Left ventricle myocardium inferior (tissue), 1 donor: ENCODE measurements around the gene ARHGAP26. TPM values are rescaled to one million over a fixed set of nuclear protein-coding genes. Genes with fewer than 3 reads are reported as not detected.
"Not testable (repeated sequence)": the region's sequence is repeated elsewhere in the genome, so short reads cannot be mapped to it uniquely, and the experiment has no call there.

ENCODE experiments used
- DNase-seq: peaks from one replicate; pipeline ENCODE4 v3.0.0-alpha.2; 2020
- H3K27ac ChIP-seq: fragments of 200-600 bp; replicated peaks from 2 replicates; pipeline ENCODE4 v1.8.0; 2021
- H3K27me3 ChIP-seq: fragments of 200-600 bp; 2 replicates; pipeline ENCODE4 v1.8.0; 2021; ENCODE audit warnings: low read depth
- H3K36me3 ChIP-seq: fragments of 200-600 bp; 2 replicates; pipeline ENCODE4 v1.8.0; 2021
- H3K4me1 ChIP-seq: fragments of 200-600 bp; 2 replicates; pipeline ENCODE4 v1.8.0; 2021
- H3K4me3 ChIP-seq: fragments of 200-600 bp; 2 replicates; pipeline ENCODE4 v1.8.0; 2021; ENCODE audit warnings: mild to moderate bottlenecking, moderate library complexity
- H3K9me3 ChIP-seq: fragments of 200-600 bp; replicated peaks from 2 replicates; pipeline ENCODE4 v1.8.0; 2021
- intact Hi-C: fragments of 100-400 bp; cut with micrococcal nuclease; formaldehyde crosslinking; loops from one replicate; pipeline ENCODE4 v1.11.0; 2022
- total RNA-seq: library from RNA; stranded (reverse); fragmentation: NEBNext Ultra II Directional; extraction: Animal tissue kit (Norgen Biotek cat#: 25700); gene quantifications from one replicate; pipeline ENCODE4 v1.2.1, GENCODE V29; 2021
- TF ChIP-seq, protein P1 (sequence below): fragments of 200-600 bp; IDR thresholded peaks from 2 replicates; pipeline ENCODE4 v1.8.0; 2021; ENCODE audit warnings: antibody characterized with exemption, mild to moderate bottlenecking, borderline replicate concordance
- donor health status: DM: no; HTN: yes; CAD: no; lungs with severe emphysema.

ARHGAP26 gene
- total RNA-seq, 1 donor from 2014 or later = 35.7 TPM

DNA sequence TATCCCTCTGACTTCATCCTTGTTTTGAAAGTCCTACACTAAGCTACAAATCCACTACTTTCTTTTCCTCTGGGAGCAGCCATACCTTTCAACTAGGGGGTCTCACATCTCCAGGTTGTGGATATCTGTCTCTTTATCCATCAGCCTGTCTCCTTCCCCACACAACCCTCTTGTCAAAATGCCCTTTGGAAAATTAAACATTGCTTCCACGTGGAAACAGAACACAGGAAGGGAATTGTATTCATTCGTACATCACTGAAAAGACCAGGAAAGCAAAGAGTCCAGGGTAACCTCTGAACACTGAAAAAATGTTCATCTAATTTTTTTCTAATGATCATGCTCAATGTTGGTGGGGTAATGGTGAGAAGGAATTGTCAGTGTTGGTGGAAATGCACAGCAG, 429.7 kb downstream of the ARHGAP26 start:
- Histone ChIP-seq H3K9me3 (peaks cover 17% of the 10 kb centered on the region), H3K4me3 (no peak overlapping the region), H3K27me3 (no peaks in the 10 kb centered on the region), H3K4me1 (peaks cover 53% of the 10 kb centered on the region), H3K27ac (no peak overlapping the region), H3K36me3 (no peaks in the 10 kb centered on the region)
- TF ChIP-seq, protein P1, sequence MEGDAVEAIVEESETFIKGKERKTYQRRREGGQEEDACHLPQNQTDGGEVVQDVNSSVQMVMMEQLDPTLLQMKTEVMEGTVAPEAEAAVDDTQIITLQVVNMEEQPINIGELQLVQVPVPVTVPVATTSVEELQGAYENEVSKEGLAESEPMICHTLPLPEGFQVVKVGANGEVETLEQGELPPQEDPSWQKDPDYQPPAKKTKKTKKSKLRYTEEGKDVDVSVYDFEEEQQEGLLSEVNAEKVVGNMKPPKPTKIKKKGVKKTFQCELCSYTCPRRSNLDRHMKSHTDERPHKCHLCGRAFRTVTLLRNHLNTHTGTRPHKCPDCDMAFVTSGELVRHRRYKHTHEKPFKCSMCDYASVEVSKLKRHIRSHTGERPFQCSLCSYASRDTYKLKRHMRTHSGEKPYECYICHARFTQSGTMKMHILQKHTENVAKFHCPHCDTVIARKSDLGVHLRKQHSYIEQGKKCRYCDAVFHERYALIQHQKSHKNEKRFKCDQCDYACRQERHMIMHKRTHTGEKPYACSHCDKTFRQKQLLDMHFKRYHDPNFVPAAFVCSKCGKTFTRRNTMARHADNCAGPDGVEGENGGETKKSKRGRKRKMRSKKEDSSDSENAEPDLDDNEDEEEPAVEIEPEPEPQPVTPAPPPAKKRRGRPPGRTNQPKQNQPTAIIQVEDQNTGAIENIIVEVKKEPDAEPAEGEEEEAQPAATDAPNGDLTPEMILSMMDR = no peak
- DNase-seq = no peak
- intact Hi-C loops = no loop called here

DNA sequence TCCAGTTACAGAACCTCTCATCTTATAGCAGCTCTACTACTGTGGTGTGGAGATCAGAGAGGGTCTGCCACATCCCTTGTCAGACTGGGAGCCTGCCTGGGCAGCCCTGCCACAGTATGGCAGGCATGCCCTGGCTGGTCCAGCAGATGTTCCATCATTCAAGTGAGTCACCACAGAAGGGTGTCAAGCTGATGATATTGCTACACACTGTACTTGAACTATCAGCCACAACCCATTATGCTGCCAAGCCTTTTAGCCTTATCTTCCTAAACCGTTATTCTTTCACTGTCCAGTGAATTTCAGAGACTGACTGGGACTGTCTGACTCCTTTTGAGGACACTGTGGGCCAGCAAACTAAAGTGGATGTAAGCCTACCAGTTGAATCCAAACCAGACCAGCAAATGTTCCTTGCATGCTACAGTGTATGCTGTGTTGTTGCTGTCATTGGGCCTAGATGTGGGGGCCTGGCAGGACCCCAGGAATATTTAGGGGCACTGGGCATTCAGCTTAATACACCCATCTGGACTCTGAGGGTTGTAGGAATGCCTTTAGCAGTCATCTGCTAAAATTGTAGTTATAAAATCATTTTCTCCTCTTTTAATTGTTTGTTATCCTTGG, 430.7 kb downstream of the ARHGAP26 start:
- intact Hi-C loops = no loop called here
- no peaks in the 10 kb centered on the region for H3K36me3 ChIP-seq
- peak overlapping the region; percentile 69 for H3K27ac ChIP-seq
- DNase-seq = peak; percentile 48
- TF ChIP-seq, protein P1 = no peak
- no peak overlapping the region for H3K4me3 ChIP-seq
- H3K9me3 ChIP-seq = peaks cover 17% of the 10 kb centered on the region
- no peaks in the 10 kb centered on the region for H3K27me3 ChIP-seq
- peaks cover 53% of the 10 kb centered on the region for H3K4me1 ChIP-seq

DNA sequence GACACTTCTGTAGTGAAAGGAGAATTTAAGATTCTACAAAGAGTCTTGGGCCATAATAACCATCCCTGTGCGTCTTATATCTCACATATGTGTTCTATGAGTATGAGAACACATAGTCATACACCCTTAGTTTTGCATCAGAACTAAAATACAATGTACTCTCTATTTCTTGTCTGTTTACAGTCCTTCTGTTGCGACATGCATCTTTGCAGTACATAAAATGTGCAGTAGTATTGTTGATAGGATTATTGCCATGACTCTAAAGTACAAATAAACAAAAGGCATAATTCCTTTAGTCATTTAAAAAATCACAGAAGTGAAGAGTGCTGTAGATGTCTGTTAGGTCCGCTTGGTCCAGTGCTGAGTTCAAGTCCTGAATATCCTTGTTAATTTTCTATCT, 431.4 kb downstream of the ARHGAP26 start:
- Histone ChIP-seq H3K36me3 (no peaks in the 10 kb centered on the region), H3K9me3 (peaks cover 17% of the 10 kb centered on the region), H3K27ac (peak overlapping the region; percentile 69), H3K4me1 (peaks cover 53% of the 10 kb centered on the region), H3K27me3 (no peaks in the 10 kb centered on the region), H3K4me3 (no peak overlapping the region)
- TF ChIP-seq, protein P1 = no peak
- no peak for DNase-seq
- intact Hi-C loops = no loop called here

DNA sequence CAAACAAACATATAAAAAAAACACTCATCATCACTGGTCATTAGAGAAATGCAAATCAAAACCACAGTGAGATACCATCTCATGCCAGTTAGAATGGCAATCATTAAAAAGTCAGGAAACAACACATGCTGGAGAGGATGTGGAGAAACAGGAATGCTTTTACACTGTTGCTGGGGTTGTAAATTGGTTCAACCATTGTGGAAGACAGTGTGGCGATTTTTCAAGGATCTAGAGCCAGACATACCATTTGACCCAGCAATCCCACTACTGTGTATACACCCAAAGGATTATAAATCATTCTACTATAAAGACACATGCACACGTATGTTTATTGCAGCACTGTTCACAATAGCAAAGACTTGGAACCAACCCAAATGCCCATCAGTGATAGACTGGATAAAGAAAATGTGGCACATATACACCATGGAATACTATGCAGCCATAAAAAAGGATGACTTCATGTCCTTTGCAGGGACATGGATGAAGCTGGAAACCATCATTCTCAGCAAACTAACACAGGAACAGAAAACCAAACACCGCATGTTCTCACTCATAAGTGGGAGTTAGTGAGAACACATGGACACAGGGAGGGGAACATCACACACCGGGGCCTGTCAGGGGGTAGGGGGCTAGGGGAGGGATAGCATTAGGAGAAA, 433.3 kb downstream of the ARHGAP26 start:
- H3K4me1 ChIP-seq = peaks cover 68% of the 10 kb centered on the region
- DNase-seq, H3K4me3 ChIP-seq, H3K27me3 ChIP-seq, H3K27ac ChIP-seq, H3K9me3 ChIP-seq, intact Hi-C loops, H3K36me3 ChIP-seq: not testable (repeated sequence)

DNA sequence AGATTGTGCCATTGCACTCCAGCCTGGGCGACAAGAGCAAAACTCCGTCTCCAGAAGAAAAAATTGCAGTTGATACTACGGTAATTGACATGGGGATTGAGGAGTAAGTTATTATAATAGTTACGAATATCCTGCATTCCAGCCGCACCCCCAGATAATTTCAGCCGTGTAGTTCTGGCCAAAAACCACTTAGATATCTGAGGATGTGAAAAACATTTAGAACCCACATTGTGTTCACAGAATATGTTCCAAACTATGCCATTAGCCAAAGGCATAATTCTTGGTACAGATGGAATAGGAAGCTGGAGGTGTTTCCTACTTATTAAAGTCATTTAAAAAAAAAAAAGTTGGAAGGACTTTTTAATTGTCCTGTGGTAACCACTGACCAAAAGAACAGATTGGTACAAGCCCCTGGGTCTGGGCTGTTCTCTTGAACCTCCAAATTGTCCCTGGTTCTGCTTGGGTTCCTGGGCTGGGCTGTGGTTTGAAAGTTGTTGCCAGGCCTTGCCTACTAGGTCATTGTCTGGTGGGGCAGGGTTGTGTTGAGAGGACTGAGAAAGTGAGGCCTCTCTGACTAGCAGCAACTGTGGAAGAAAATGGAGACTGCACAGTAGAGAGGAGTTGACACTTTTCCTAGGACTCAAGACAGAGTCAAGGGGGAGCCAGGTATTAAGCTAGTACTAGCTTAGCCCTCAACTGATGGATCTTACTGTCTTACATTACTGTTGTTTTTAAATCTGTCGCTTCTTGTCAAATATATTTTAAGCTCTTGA, 434.5 kb downstream of the ARHGAP26 start:
- Histone ChIP-seq H3K4me3 (no peak overlapping the region), H3K27ac (peak overlapping the region; percentile 60), H3K4me1 (peaks cover 61% of the 10 kb centered on the region), H3K36me3 (no peaks in the 10 kb centered on the region), H3K9me3 (peaks cover 7% of the 10 kb centered on the region), H3K27me3 (no peaks in the 10 kb centered on the region)
- TF ChIP-seq, protein P1 = no peak
- intact Hi-C loops = no loop called here
- no peak for DNase-seq
